Neural cell (in vitro differentiated cells): Measurements from ENCODE around the gene UQCR11. TPM values are rescaled to one million over a fixed set of nuclear protein-coding genes. Genes with fewer than 3 reads are reported as not detected.

Experiments used
- H2AFZ ChIP-seq: fragments of 200-600, 300-800 bp; sonication (generic), shearing (Covaris generic); 2 replicates; pipeline ENCODE4 v1.6.0; 2014; ENCODE audit warnings: low read depth, mild to moderate bottlenecking, antibody characterized with exemption, low read length, moderate library complexity
- H3F3A ChIP-seq: fragments of 200-600 bp; shearing (Covaris generic); 2 replicates; pipeline ENCODE4 v1.6.1; 2016; ENCODE audit warnings: mild to moderate bottlenecking, moderate library complexity, mixed read lengths, antibody characterized with exemption, low read length; ENCODE audit not compliant: insufficient read depth, poor library complexity, severe bottlenecking
- H3K27ac ChIP-seq: fragments of 200-600, 300-800 bp; sonication (generic), shearing (Covaris generic); 2 replicates; pipeline ENCODE4 v1.5.1; 2014; ENCODE audit warnings: mild to moderate bottlenecking, low read length, moderate library complexity
- H3K27me3 ChIP-seq: fragments of 300-800, 200-600 bp; sonication (generic), shearing (Covaris generic); 2 replicates; pipeline ENCODE4 v1.6.0; 2014; ENCODE audit warnings: mild to moderate bottlenecking, low read depth, low read length, moderate library complexity; ENCODE audit not compliant: insufficient read depth
- H3K36me3 ChIP-seq: fragments of 300-800, 200-600 bp; sonication (generic), shearing (Covaris generic); 2 replicates; pipeline ENCODE4 v1.5.1; 2014; ENCODE audit warnings: mild to moderate bottlenecking, antibody characterized with exemption, low read length, moderate library complexity; ENCODE audit not compliant: insufficient read depth
- H3K4me2 ChIP-seq: fragments of 300-800, 200-600 bp; sonication (generic), shearing (Covaris generic); 2 replicates; pipeline ENCODE4 v1.6.0; 2014; ENCODE audit warnings: mild to moderate bottlenecking, low read length
- H3K4me3 ChIP-seq: fragments of 300-800, 200-600 bp; sonication (generic), shearing (Covaris generic); 2 replicates; pipeline ENCODE4 v1.5.1; 2014; ENCODE audit warnings: mild to moderate bottlenecking, low read length, moderate library complexity
- H3K79me2 ChIP-seq: fragments of 200-600 bp; shearing (Covaris generic); replicated peaks from 2 replicates; pipeline ENCODE4 v1.6.0; 2014; ENCODE audit warnings: mild to moderate bottlenecking, low read length, moderate library complexity; ENCODE audit not compliant: insufficient read depth
- H3K9ac ChIP-seq: fragments of 300-800, 200-600 bp; sonication (generic), shearing (Covaris generic); 2 replicates; pipeline ENCODE4 v1.6.1; 2016; ENCODE audit warnings: mild to moderate bottlenecking, low read length, mixed read lengths
- H3K9me2 ChIP-seq: fragments of 200-600 bp; shearing (Covaris generic); 2 replicates; pipeline ENCODE4 v1.6.1; 2016; ENCODE audit warnings: mild to moderate bottlenecking, low read length, mixed read lengths; ENCODE audit not compliant: insufficient read depth
- H3K9me3 ChIP-seq: fragments of 200-600, 300-800 bp; sonication (generic), shearing (Covaris generic); 2 replicates; pipeline ENCODE4 v1.6.1; 2016; ENCODE audit warnings: mild to moderate bottlenecking, mixed run types, low read length, moderate library complexity, mixed read lengths
- H4K20me1 ChIP-seq: fragments of 200-600 bp; shearing (Covaris generic); 2 replicates; pipeline ENCODE4 v1.6.1; 2016; ENCODE audit warnings: mild to moderate bottlenecking, mixed run types; ENCODE audit not compliant: insufficient read depth
- CTCF ChIP-seq: fragments of 450-650 bp; IDR thresholded peaks from 2 replicates; pipeline ENCODE4 v1.5.1; 2014; ENCODE audit warnings: antibody characterized with exemption, mild to moderate bottlenecking, moderate library complexity; ENCODE audit not compliant: poor library complexity, severe bottlenecking
- EP300 ChIP-seq: fragments of 450-650 bp; conservative IDR thresholded peaks from 2 replicates; pipeline ENCODE4 v1.6.1; 2014; ENCODE audit warnings: antibody characterized with exemption, mild to moderate bottlenecking, moderate library complexity; ENCODE audit not compliant: poor library complexity, severe bottlenecking
- MXI1 ChIP-seq: fragments of 450-650 bp; conservative IDR thresholded peaks from 2 replicates; pipeline ENCODE4 v1.6.1; 2014; ENCODE audit warnings: antibody characterized with exemption, mild to moderate bottlenecking; ENCODE audit not compliant: poor library complexity, severe bottlenecking
- POLR2AphosphoS5 ChIP-seq: IDR thresholded peaks from 2 replicates; pipeline ENCODE4 v1.6.1; 2012
- REST ChIP-seq: IDR thresholded peaks from 2 replicates; pipeline ENCODE4 v1.6.1; 2012; ENCODE audit warnings: borderline replicate concordance
- SMC3 ChIP-seq: fragments of 450-650 bp; conservative IDR thresholded peaks from 2 replicates; pipeline ENCODE4 v1.6.1; 2014; ENCODE audit warnings: antibody characterized with exemption, mild to moderate bottlenecking, moderate library complexity; ENCODE audit not compliant: poor library complexity
- TAF1 ChIP-seq: IDR thresholded peaks from 2 replicates; pipeline ENCODE4 v1.6.1; 2012; ENCODE audit warnings: low read depth
- polyA plus RNA-seq: library from polyadenylated mRNA; depleted of rRNA; stranded (reverse); fragments of >200 nt; gene quantifications from 2 replicates; pipeline ENCODE4 v1.2.3, GENCODE V29; 2014

The UQCR11 gene
- polyA plus RNA-seq, 1 donor from 2014 or later = 204 TPM

- H3K36me3 ChIP-seq = peaks cover 11% of the 10 kb centered on the region
Observed at GRCh38 chr19:1615156-1615765, 10.0 kb upstream of the UQCR11 start.

GRCh38 chr19:1613808-1614570, 8.7 kb upstream of the UQCR11 start:
- Histone ChIP-seq H4K20me1 (no peaks in the 10 kb centered on the region), H3K9me2 (no peaks in the 10 kb centered on the region), H3K27ac (no peak overlapping the region), H3K4me3 (no peak overlapping the region), H3F3A (no peaks in the 10 kb centered on the region), H3K27me3 (no peaks in the 10 kb centered on the region), H3K9ac (no peak overlapping the region), H2AFZ (no peak overlapping the region), H3K79me2 (no peaks in the 10 kb centered on the region), H3K36me3 (peaks cover 11% of the 10 kb centered on the region), H3K4me2 (no peak overlapping the region), H3K9me3 (no peaks in the 10 kb centered on the region)
- TF ChIP-seq REST (no peak), MXI1 (no peak), EP300 (no peak), CTCF (no peak)

More at GRCh38 chr19:1615156-1615765, 10.0 kb upstream of the UQCR11 start:
- Histone ChIP-seq H2AFZ (no peak overlapping the region), H3F3A (no peaks in the 10 kb centered on the region), H3K27me3 (no peaks in the 10 kb centered on the region), H3K9ac (no peak overlapping the region), H3K27ac (no peak overlapping the region), H3K79me2 (no peaks in the 10 kb centered on the region), H3K4me3 (no peak overlapping the region), H4K20me1 (no peaks in the 10 kb centered on the region), H3K9me3 (no peaks in the 10 kb centered on the region), H3K9me2 (no peaks in the 10 kb centered on the region), H3K4me2 (no peak overlapping the region)
- no peak for TF ChIP-seq REST
- TF ChIP-seq SMC3 = no peak
- TF ChIP-seq MXI1 = no peak
- TF ChIP-seq EP300 = no peak
- no peak for TF ChIP-seq CTCF
- TF ChIP-seq POLR2AphosphoS5 = no peak
- TF ChIP-seq TAF1 = no peak
